Progenitor cell of endocrine pancreas (in vitro differentiated cells): ENCODE measurements around the gene FOXO4. TPM values are rescaled to one million over a fixed set of nuclear protein-coding genes. Genes with fewer than 3 reads are reported as not detected.

Experiments used
- DNase-seq: peaks from one replicate; pipeline ENCODE4 v3.0.0; 2021; ENCODE audit warnings: low spot score; ENCODE audit not compliant: unreplicated experiment
- H3K27ac Mint-ChIP-seq: 2 replicates; pipeline ENCODE4 v1.8.0; 2021; ENCODE audit warnings: mild to moderate bottlenecking, moderate library complexity, mixed read lengths
- H3K27me3 Mint-ChIP-seq: 2 replicates; pipeline ENCODE4 v1.8.0; 2021; ENCODE audit warnings: mixed read lengths
- H3K36me3 Mint-ChIP-seq: 2 replicates; pipeline ENCODE4 v1.8.0; 2022; ENCODE audit warnings: mixed read lengths; ENCODE audit not compliant: insufficient read depth
- H3K4me1 Mint-ChIP-seq: 2 replicates; pipeline ENCODE4 v1.8.0; 2021; ENCODE audit warnings: low read depth, mixed read lengths
- H3K4me3 Mint-ChIP-seq: 2 replicates; pipeline ENCODE4 v1.8.0; 2021; ENCODE audit warnings: low read depth, mild to moderate bottlenecking, moderate library complexity, mixed read lengths
- H3K9me3 Mint-ChIP-seq: 2 replicates; pipeline ENCODE4 v1.8.0; 2021; ENCODE audit warnings: low read depth, mixed read lengths
- total RNA-seq: library from RNA; stranded (reverse); gene quantifications from 2 replicates; pipeline ENCODE4 v1.2.1, GENCODE V29; 2021
- TF ChIP-seq, protein P1 (sequence below): fragments of 200-600 bp; sonication (generic); IDR thresholded peaks from one replicate; pipeline ENCODE4 v1.5.0; 2021; ENCODE audit warnings: antibody characterized with exemption, mild to moderate bottlenecking; ENCODE audit not compliant: unreplicated experiment

The FOXO4 gene
- total RNA-seq, 1 donor from 2014 or later, result 41.0 TPM

DNA sequence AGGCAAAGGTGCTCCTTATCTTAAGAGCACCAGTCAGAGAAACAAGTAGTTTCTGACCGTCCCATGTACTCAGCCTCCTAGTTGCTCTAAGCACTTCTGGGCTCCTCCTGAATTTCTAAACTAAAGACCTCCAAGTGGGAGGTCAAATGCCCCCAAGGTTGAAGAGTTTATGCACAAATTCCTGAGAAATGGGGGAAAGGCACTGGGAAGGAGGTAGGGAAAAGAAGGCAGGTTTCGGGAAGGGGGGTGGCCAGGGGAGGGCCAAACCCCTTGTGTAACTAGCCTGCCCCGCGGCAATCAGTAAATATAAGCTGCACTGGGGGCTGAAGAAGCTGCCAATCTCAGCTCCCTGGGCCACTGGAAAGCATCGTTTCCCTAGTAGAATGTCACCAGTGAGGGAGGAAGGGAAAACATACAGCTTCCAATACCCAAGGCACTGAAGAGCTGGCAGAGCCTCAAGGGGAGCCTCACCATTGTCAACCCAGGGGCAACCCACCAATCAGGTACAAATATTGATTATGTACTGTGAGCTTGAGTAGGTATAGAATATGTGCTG lies 3.4 kb downstream of the FOXO4 start:
- H3K4me1 Mint-ChIP-seq, result peaks cover 29% of the 10 kb centered on the region
- no peak overlapping the region for H3K27ac Mint-ChIP-seq
- DNase-seq, result no peak
- peaks cover 3% of the 10 kb centered on the region for H3K9me3 Mint-ChIP-seq
- TF ChIP-seq, protein P1, sequence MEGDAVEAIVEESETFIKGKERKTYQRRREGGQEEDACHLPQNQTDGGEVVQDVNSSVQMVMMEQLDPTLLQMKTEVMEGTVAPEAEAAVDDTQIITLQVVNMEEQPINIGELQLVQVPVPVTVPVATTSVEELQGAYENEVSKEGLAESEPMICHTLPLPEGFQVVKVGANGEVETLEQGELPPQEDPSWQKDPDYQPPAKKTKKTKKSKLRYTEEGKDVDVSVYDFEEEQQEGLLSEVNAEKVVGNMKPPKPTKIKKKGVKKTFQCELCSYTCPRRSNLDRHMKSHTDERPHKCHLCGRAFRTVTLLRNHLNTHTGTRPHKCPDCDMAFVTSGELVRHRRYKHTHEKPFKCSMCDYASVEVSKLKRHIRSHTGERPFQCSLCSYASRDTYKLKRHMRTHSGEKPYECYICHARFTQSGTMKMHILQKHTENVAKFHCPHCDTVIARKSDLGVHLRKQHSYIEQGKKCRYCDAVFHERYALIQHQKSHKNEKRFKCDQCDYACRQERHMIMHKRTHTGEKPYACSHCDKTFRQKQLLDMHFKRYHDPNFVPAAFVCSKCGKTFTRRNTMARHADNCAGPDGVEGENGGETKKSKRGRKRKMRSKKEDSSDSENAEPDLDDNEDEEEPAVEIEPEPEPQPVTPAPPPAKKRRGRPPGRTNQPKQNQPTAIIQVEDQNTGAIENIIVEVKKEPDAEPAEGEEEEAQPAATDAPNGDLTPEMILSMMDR, result no peak
- peaks cover 4% of the 10 kb centered on the region for H3K36me3 Mint-ChIP-seq
- no peaks in the 10 kb centered on the region for H3K27me3 Mint-ChIP-seq
- H3K4me3 Mint-ChIP-seq, result no peak overlapping the region

DNA sequence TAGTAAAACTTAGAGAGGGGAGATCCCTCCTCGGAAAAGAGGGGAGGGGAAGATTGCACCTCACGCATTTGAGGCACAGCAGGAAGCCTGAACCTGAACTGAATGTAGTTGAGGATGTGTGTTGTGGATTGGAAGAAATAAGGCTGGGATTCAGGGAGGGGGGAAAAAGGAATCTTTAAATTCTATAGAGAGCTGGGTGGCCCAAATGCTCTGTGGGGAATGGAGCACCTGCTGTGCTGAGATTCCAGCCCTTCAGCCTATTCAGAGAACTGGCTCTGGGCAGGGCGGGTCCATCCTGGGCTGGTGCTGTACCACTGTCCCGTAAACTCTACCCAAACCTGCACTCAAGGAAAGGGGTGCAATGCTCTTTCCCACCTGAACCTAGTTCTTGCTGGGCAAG lies 4.1 kb downstream of the FOXO4 start:
- TF ChIP-seq, protein P1, result no peak
- H3K36me3 Mint-ChIP-seq, result peaks cover 4% of the 10 kb centered on the region
- H3K27ac Mint-ChIP-seq, result no peak overlapping the region
- H3K4me3 Mint-ChIP-seq, result peak overlapping the region; percentile 35
- peaks cover 36% of the 10 kb centered on the region for H3K4me1 Mint-ChIP-seq
- no peak for DNase-seq
- H3K9me3 Mint-ChIP-seq, result peaks cover 3% of the 10 kb centered on the region
- no peaks in the 10 kb centered on the region for H3K27me3 Mint-ChIP-seq

DNA sequence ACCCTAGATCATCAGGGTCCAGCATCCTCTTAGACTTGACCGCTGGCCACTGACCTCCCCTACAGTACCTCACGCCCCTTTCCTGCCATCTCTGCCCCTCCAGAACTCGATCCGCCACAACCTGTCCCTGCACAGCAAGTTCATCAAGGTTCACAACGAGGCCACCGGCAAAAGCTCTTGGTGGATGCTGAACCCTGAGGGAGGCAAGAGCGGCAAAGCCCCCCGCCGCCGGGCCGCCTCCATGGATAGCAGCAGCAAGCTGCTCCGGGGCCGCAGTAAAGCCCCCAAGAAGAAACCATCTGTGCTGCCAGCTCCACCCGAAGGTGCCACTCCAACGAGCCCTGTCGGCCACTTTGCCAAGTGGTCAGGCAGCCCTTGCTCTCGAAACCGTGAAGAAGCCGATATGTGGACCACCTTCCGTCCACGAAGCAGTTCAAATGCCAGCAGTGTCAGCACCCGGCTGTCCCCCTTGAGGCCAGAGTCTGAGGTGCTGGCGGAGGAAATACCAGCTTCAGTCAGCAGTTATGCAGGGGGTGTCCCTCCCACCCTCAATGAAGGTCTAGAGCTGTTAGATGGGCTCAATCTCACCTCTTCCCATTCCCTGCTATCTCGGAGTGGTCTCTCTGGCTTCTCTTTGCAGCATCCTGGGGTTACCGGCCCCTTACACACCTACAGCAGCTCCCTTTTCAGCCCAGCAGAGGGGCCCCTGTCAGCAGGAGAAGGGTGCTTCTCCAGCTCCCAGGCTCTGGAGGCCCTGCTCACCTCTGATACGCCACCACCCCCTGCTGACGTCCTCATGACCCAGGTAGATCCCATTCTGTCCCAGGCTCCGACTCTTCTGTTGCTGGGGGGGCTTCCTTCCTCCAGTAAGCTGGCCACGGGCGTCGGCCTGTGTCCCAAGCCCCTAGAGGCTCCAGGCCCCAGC lies 5.2 kb downstream of the FOXO4 start:
- TF ChIP-seq, protein P1, result no peak
- Mint-ChIP-seq H3K27me3 (no peaks in the 10 kb centered on the region), H3K9me3 (peaks cover 1% of the 10 kb centered on the region), H3K36me3 (peaks cover 4% of the 10 kb centered on the region), H3K27ac (no peak overlapping the region), H3K4me3 (no peak overlapping the region), H3K4me1 (peaks cover 34% of the 10 kb centered on the region)
- no peak for DNase-seq

DNA sequence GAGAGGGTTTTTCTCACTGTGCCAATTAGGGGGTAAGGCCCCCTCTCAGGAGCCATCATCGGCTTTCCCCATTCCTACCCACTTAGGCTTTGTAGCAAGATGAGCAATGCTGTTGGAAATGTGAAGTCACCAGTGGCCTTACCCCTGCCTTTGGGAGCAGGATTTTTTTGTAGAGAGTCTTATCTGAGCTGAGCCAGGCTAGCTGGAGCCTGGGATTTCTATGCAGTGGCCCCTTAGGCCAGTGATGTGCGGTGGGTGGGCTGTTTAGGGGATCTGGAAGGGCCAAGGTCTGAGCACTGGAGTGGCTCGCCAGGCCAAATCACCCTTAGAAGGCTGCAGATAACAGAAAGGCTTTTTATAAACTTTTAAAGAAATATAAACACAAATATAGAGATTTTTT lies 6.6 kb downstream of the FOXO4 start:
- DNase-seq, result no peak
- peaks cover 7% of the 10 kb centered on the region for H3K9me3 Mint-ChIP-seq
- H3K27me3 Mint-ChIP-seq, result no peaks in the 10 kb centered on the region
- TF ChIP-seq, protein P1, result no peak
- no peak overlapping the region for H3K4me3 Mint-ChIP-seq
- H3K4me1 Mint-ChIP-seq, result peaks cover 38% of the 10 kb centered on the region
- H3K27ac Mint-ChIP-seq, result peak overlapping the region; percentile 42
- peaks cover 4% of the 10 kb centered on the region for H3K36me3 Mint-ChIP-seq

DNA sequence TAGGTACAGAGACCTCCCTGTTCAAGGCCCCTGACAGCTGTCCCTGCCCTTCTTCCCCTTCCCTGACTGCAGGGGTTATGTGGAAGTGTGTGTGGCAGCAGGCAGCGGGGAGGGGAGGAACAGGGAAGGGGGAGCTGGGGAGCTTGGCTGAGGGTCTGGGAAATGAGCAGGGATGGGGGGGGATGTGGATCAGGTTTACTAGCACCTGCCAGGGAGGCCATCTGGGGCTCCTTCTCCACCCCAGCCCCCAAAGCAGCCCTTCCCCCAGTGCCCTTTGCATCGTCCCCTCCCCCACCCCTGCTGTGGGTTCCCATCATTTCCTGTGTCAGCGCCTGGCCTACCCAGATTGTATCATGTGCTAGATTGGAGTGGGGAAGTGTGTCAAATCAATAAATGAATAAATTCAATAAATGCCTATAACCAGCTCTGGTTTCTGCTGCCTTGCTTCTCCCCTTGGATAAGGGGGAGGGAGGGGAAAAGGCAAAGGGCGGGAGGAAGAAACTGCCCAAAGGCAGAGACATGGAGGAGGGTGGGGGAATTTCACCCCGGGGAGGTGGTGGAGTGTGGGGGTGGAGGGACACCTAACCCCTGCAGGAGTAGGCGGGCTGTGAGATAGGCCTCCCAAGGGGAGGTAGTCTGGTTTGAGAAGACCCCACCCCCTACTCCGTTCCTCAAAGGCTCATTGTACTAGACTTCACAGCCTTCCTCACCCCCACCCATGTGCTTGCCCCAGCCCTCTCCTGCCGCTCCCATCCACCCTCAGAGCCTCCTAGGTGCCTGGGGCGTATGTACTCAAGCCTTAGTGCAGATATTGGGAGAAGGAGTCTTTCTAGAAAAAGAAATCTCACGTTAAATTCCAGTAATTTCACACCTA lies 7.7 kb downstream of the FOXO4 start:
- H3K27ac Mint-ChIP-seq, result peak overlapping the region; percentile 90
- H3K4me3 Mint-ChIP-seq, result peak overlapping the region; percentile 66
- TF ChIP-seq, protein P1, result no peak
- peaks cover 7% of the 10 kb centered on the region for H3K9me3 Mint-ChIP-seq
- H3K36me3 Mint-ChIP-seq, result peaks cover 4% of the 10 kb centered on the region
- peaks cover 44% of the 10 kb centered on the region for H3K4me1 Mint-ChIP-seq
- H3K27me3 Mint-ChIP-seq, result no peaks in the 10 kb centered on the region
- no peak for DNase-seq
